Small intestine (tissue), 16 donors: ENCODE measurements around the gene NCDN. TPM values are rescaled to one million over a fixed set of nuclear protein-coding genes. Genes with fewer than 3 reads are reported as not detected.

Source experiments
- DNase-seq, 2 donors: peaks; one replicate each; pipeline versions ENCODE4 v3.0.0 to v3.0.0-alpha.2; 2013
- FAIRE-seq: peaks from 2 replicates; lab custom pipeline; 2012; peaks lifted over from hg19 to GRCh38; lab: Jason Lieb, UNC
- H3K27ac ChIP-seq, 3 donors: one replicate each; pipeline ENCODE4 v1.5.1; 2013; ENCODE audit warnings: low read length in 2 of 3, mild to moderate bottlenecking in 2 of 3, control low read depth in 1 of 3, inconsistent platforms in 1 of 3, low read depth in 1 of 3, moderate library complexity in 1 of 3
- H3K27me3 ChIP-seq, 3 donors: one replicate each; pipeline ENCODE4 v1.6.1; 2013; ENCODE audit warnings: low read length in 3 of 3, inconsistent platforms in 1 of 3; ENCODE audit not compliant: control insufficient read depth in 3 of 3, insufficient read depth in 3 of 3
- H3K36me3 ChIP-seq, 3 donors: one replicate each; pipeline ENCODE4 v1.6.1; 2013; ENCODE audit warnings: low read length in 3 of 3, inconsistent platforms in 1 of 3, low read depth in 1 of 3, mild to moderate bottlenecking in 1 of 3, moderate library complexity in 1 of 3; ENCODE audit not compliant: control insufficient read depth in 3 of 3, insufficient read depth in 2 of 3
- H3K4me1 ChIP-seq, 3 donors: one replicate each; pipeline ENCODE4 v1.6.1; 2013; ENCODE audit warnings: low read length in 2 of 3, inconsistent platforms in 1 of 3, low read depth in 1 of 3, mild to moderate bottlenecking in 1 of 3, moderate library complexity in 1 of 3; ENCODE audit not compliant: control insufficient read depth in 3 of 3, insufficient read depth in 2 of 3
- H3K4me3 ChIP-seq, 3 donors: one replicate each; pipeline ENCODE4 v1.5.1; 2013; ENCODE audit warnings: low read length in 3 of 3, control low read depth in 1 of 3, inconsistent platforms in 1 of 3, low read depth in 1 of 3, mild to moderate bottlenecking in 1 of 3, moderate library complexity in 1 of 3
- H3K9me3 ChIP-seq, 2 donors: one replicate each; pipeline ENCODE4 v1.6.1; 2013; ENCODE audit warnings: low read depth in 1 of 2, low read length in 1 of 2; ENCODE audit not compliant: control insufficient read depth in 2 of 2, insufficient read depth in 1 of 2
- WGBS, 3 donors: extraction: QIAGEN DNeasy Blood & Tissue Kit; methylation state at CpG; one replicate each; pipeline ENCODE4 v1.1.7; 2013; 5-methylcytosine and 5-hydroxymethylcytosine counted together
- long read RNA-seq, 10 donors: transcript quantifications; one replicate each; lab custom pipeline, GENCODE V29; 2026
- polyA plus RNA-seq, 4 donors: library from polyadenylated mRNA; stranded (reverse) in 3 of 4; unstranded in 1 of 4; fragments of 200-250 nt in 3 of 4; fragments of 120-200 nt in 1 of 4; gene quantifications; one replicate each; pipeline versions ENCODE4 v1.2.1 to v1.2.3, GENCODE V29; 2013
- donor health status: healthy with polysubstance abuse.
- donor health status: control.
- donor health status: control.
- donor health status: Bipolar disorder and iron deficiency.
- donor health status: healthy.

Gene NCDN
- polyA plus RNA-seq: 10 to 100 TPM in 1 of 4 donors, 1 to 10 TPM in 3; 2.4 to 10.9 (median 5.4) TPM
- long read RNA-seq, donor 1: 0 reads
- long read RNA-seq, donor 2: 0 reads
- long read RNA-seq, donor 3: 0 reads
- long read RNA-seq, donor 4: 0 reads
- long read RNA-seq, donor 5: 0 reads
- long read RNA-seq, donor 6: 0 reads
- long read RNA-seq, donor 7: 0 reads
- long read RNA-seq, donor 8: 0 reads
- long read RNA-seq, donor 9: 0 reads
- long read RNA-seq, donor 10, partial matches to known transcripts: 10 of 12 reads
- long read RNA-seq, donor 10, other reads (novel, unspliced or antisense): 0 of 12 reads

GRCh38 chr1:35557611-35558373, at the start of gene NCDN:
Gene NCDN, plus strand, starts transcription at chr1:35557799. Its CDS starts 392 bp downstream, at chr1:35558191.
- H3K4me3 ChIP-seq: peak within 1 kb of the TSS; percentile 80 to 96 (median 86)
- DNase-seq (peak; percentile 97 to 100), FAIRE-seq (no peak)
- no peaks in the 10 kb centered on the region for H3K27me3 ChIP-seq
- H3K9me3 ChIP-seq: no peaks in the 10 kb centered on the region
- peaks cover 0 to 28% (median 3%) of the 10 kb centered on the region in 3 donors for H3K36me3 ChIP-seq
- peak within 1 kb of the TSS; percentile 81 to 99 (median 98) for H3K27ac ChIP-seq
- peaks cover 5 to 18% (median 9%) of the 10 kb centered on the region in 3 donors for H3K4me1 ChIP-seq
- WGBS, 3 donors: 0 to 1% (median 0%) methylated on average over 47 to 58 of the region's 58 CpGs

DNA sequence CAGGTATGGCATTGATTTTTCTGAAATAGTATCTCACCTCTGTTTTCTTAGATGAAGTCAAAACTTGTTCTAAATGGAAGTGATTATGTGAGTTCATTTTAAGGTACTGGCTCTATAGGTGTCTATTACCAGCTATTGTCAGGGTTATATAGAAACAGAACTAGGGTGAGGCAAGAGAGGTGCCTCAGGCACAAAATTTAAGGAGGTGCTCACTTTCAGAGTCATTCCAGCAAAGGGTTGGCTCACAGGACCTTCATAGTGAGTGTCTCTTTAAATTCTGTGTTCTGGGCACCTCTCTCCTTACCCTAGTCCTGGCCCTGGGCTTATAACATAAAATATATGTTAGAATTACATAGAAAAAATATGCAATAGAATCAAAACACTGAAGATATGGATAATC, 49.7 kb upstream of the NCDN start:
- H3K36me3 ChIP-seq: peaks cover 0 to 5% (median 0%) of the 10 kb centered on the region in 3 donors
- H3K4me3 ChIP-seq: no peak overlapping the region
- peaks cover 0 to 6% (median 0%) of the 10 kb centered on the region in 3 donors for H3K4me1 ChIP-seq
- H3K27ac ChIP-seq: no peak overlapping the region
- FAIRE-seq: no peak
- H3K27me3 ChIP-seq: no peaks in the 10 kb centered on the region
- H3K9me3 ChIP-seq: no peaks in the 10 kb centered on the region
- no peak for DNase-seq

DNA sequence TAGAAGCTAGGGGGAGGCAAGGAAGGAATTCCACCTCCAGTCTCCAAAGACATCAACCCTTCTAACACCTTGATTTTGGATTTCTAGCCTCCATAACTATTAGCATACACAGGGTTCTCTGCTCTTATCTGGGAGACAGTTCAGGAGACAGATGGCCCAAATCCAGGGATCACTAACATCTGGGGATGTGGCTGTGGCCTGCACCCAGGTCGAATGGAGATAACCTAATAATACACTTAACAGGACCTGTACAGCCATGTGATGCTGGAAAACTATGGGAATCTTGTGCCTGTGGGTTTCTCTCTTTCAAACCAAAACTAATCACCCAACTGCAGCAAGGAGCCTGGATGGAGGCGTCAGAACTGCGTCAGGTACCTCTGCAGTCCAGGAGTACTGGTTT, 48.0 kb upstream of the NCDN start:
- Histone ChIP-seq H3K9me3 (no peaks in the 10 kb centered on the region), H3K4me1 (peaks cover 0 to 6% (median 0%) of the 10 kb centered on the region in 3 donors), H3K27me3 (no peaks in the 10 kb centered on the region), H3K36me3 (peaks cover 0 to 5% (median 0%) of the 10 kb centered on the region in 3 donors), H3K27ac (no peak overlapping the region), H3K4me3 (no peak overlapping the region)
- 77 to 88% (median 81%) methylated on average over 3 of the region's 3 CpGs for WGBS, 3 donors
- DNase-seq: no peak
- no peak for FAIRE-seq

DNA sequence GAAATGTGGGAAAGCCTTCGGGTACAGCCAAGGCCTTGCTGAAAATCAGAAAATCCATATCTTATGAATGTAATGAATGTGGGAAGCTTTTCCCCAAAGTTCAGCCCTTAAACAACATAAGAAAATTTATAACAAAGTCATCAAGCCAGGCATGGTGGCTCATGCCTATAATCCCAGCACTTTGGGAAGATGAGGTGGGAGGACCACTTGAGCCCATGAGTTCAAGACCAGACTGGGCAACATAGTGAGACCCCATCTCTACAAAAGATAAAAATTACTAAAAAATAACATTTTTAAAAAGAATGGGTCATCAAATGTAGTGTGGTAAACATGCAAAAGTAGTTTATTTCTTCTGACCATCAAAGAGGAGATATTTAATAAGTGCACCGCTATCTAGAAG, 46.3 kb upstream of the NCDN start:
- no peaks in the 10 kb centered on the region for H3K27me3 ChIP-seq
- WGBS, 3 donors: 95 to 98% (median 96%) methylated on average over 2 of the region's 2 CpGs
- peaks cover 0 to 2% of the 10 kb centered on the region in 2 donors for H3K9me3 ChIP-seq
- H3K4me3 ChIP-seq: no peak overlapping the region
- H3K27ac ChIP-seq: no peak overlapping the region
- peaks cover 0 to 4% (median 0%) of the 10 kb centered on the region in 3 donors for H3K4me1 ChIP-seq
- FAIRE-seq (no peak), DNase-seq (no peak)
- peaks cover 0 to 5% (median 0%) of the 10 kb centered on the region in 3 donors for H3K36me3 ChIP-seq

GRCh38 chr1:35518183-35518582, 39.4 kb upstream of the NCDN start:
- H3K4me3 ChIP-seq: no peak overlapping the region
- FAIRE-seq (no peak), DNase-seq (no peak)
- peaks cover 0 to 11% of the 10 kb centered on the region in 2 donors for H3K9me3 ChIP-seq
- 96 to 97% (median 97%) methylated on average over 3 of the region's 3 CpGs for WGBS, 3 donors
- H3K27ac ChIP-seq: no peak overlapping the region
- H3K4me1 ChIP-seq: no peaks in the 10 kb centered on the region
- no peaks in the 10 kb centered on the region for H3K36me3 ChIP-seq
- no peaks in the 10 kb centered on the region for H3K27me3 ChIP-seq

- H3K4me3 ChIP-seq: no peak overlapping the region
- FAIRE-seq (no peak), DNase-seq (no peak)
- H3K36me3 ChIP-seq: no peaks in the 10 kb centered on the region
- H3K27ac ChIP-seq: no peak overlapping the region
- H3K4me1 ChIP-seq: no peaks in the 10 kb centered on the region
- 63 to 70% (median 63%) methylated on average over 2 of the region's 2 CpGs for WGBS, 3 donors
- H3K9me3 ChIP-seq: peaks cover 0 to 11% of the 10 kb centered on the region in 2 donors
- H3K27me3 ChIP-seq: no peaks in the 10 kb centered on the region
Measured at GRCh38 chr1:35519432-35519831, 38.2 kb upstream of the NCDN start.

DNA sequence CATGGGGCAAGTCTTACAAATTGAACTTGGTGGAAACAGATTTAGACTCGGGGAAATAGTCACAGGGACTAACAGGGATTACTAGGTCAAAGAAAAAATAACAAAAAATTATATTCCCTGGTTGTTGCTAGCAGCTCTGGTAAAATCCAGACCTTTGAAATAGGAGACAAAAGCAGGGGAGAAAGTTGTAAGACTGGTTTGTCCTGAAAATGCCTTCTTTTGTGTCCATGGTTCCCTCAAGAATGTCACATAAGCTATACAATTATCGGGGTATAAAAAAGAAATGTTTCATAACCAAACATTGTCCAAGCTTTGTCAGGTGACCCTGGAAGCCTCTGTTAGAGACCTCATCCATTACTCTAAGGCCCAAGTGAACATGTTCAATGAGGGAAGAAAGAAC, 33.5 kb upstream of the NCDN start:
- no peak for FAIRE-seq

DNA sequence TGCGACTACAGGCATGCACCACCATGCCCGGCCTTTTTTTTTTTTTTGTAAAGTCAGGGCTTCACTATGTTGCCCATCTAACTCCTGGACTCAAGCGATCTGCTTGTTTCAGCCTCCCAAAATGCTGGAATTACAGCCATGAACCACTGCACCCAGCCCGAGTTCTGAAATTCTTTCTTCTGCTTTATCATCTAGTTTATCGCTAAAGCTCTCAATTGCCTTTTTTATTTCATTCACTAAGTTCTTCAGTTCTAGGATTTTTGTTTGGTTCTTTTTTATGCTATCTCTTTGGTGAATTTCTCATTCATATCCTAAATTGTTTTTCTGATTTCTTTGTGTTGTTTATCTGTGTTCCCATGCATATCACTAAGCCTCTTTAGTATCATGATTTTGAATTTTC, 27.4 kb upstream of the NCDN start:
- DNase-seq: no peak
- Histone ChIP-seq H3K27me3 (no peaks in the 10 kb centered on the region), H3K36me3 (peaks cover 2 to 20% (median 6%) of the 10 kb centered on the region in 3 donors), H3K27ac (no peak overlapping the region), H3K4me3 (no peak overlapping the region), H3K4me1 (no peaks in the 10 kb centered on the region), H3K9me3 (peaks cover 0 to 33% of the 10 kb centered on the region in 2 donors)
- WGBS, 3 donors: 78 to 79% (median 79%) methylated on average over 5 of the region's 5 CpGs
- no peak for FAIRE-seq

More for the DNA sequence above, 33.5 kb upstream of the NCDN start:
- no peaks in the 10 kb centered on the region for H3K4me1 ChIP-seq
- H3K27me3 ChIP-seq: no peaks in the 10 kb centered on the region
- H3K36me3 ChIP-seq: no peaks in the 10 kb centered on the region
- peaks cover 0 to 4% of the 10 kb centered on the region in 2 donors for H3K9me3 ChIP-seq
- WGBS, 3 donors: 77 to 88% (median 84%) methylated on average over 2 of the region's 2 CpGs
- no peak overlapping the region for H3K4me3 ChIP-seq
- no peak overlapping the region for H3K27ac ChIP-seq
- no peak for DNase-seq
